ENCODE measurements around the gene HDAC3.

The HDAC3 gene

DNA sequence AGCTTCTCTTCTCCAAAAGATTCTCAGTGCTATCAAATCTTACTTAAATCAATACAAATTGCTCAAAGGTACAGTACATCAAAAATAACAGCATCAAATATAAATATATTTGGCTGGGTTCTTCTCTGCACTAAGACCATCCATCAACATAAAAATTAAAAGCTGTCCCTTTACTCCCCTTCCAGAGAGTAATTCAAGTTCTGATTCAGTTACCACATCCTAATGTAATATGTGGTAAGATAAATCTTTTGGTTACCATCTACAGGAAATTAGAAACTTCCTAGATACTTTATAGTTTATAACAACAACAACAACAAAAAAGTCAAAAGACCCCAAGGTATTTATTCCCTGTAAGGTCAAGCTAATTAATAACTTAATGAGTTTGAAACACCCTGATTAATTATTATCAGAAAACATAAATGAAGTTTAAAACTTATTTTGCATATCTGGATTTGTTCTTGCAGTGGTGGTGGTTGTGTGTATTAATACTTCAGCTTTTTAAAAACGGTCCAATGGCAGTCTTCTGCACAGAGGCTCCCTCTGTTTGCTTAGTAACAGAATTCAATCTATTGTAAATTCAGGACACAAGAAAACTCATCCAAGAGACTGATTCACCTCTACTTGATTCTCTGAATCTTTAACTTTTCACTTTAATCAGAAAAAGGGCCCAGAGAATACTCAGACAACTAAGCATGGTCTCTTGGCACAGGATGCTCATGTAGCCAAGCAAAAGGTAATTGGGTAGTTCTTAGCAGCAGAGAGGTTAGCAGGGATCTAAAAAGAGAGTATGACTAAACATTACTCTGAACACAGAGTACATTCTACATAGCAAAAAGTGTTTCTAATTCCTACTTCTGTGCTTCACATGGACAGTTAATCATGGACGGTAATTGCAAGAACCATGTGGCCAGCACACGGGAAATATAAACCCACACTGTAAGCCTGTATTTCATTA lies 38.0 kb downstream of the HDAC3 start:
- no peak for DNase-seq

DNA sequence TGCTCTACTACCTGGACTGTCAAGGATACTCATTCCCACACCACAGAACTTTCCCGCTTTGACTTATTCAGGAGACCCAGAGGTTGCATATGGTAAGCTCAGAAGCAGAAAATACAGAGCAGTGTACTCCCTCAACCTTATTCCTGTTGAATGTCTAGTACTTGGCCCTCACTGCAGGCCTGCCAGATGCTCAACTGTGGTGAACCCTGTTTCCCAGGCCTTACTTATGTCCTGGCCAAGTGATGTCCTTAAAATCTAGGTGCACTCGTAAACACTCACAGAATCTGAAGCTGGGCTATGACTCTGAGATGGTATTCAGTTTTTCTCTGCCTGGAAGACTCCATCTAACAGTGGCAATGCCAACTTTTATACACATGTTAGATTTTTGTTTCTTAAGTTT lies 38.8 kb downstream of the HDAC3 start:
- DNase-seq = no peak

DNA sequence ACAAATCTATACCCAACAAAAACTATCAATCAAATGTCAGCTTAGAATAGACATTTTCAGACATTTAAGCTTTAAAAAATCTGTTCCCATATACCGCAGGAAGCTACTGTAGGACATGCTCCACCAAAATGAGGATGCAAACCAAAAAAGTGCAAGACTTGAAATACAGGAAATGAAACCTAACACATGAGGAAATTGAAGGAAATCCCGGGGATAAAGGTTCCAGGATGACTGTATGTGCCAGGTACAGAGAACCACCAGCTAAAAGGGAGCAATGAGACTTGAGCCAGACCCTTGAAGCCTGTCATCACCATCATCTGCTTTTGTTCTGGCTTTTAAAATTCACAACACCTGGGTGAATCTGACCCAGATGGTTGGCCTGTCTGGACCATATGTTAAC lies 39.3 kb downstream of the HDAC3 start:
- DNase-seq = no peak

- no peak for DNase-seq
Observed at GRCh38 chr5:141596867-141597266, 39.8 kb downstream of the HDAC3 start.

GRCh38 chr5:141590127-141590526 lies 46.5 kb downstream of the HDAC3 start:
- no peak for DNase-seq

DNA sequence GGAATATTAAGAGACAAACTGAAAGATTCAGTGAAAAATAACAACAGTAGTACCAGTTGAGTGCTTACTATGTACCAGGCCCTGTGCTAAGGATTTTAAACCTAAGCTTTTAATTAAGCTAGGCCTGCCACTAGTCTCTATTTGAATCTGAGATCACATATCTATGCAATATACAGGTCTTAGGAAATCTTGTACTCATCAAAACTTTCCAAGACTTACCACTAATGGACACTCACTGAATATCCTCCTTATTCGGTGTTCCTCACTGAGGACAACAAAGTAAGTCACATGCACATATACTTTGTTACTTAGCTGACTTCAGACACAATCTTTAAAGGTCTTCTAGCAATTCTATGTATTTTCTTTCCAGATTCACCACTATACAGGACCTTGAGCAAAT lies 50.4 kb downstream of the HDAC3 start:
- DNase-seq = no peak

DNA sequence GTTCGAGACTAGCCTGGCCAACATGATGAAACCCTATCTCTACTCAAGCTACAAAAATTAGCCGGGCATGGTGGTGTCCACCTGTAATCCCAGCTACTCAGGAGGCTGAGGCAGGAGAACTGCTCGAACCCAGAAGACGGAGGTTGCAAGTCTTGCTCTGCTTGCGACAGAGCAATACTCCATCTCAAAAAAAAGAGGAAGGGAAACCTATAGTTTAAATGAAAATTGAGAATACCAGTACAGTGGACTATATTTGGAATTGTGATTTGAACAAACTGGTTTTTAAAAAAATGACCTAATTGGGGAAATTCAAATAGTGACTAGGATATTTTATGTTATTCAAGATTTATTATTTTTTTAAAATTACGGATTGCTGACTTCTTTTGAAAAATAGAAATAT lies 51.1 kb downstream of the HDAC3 start:
- no peak for DNase-seq

GRCh38 chr5:141574122-141574510 lies 62.5 kb downstream of the HDAC3 start:
- no peak for DNase-seq

DNA sequence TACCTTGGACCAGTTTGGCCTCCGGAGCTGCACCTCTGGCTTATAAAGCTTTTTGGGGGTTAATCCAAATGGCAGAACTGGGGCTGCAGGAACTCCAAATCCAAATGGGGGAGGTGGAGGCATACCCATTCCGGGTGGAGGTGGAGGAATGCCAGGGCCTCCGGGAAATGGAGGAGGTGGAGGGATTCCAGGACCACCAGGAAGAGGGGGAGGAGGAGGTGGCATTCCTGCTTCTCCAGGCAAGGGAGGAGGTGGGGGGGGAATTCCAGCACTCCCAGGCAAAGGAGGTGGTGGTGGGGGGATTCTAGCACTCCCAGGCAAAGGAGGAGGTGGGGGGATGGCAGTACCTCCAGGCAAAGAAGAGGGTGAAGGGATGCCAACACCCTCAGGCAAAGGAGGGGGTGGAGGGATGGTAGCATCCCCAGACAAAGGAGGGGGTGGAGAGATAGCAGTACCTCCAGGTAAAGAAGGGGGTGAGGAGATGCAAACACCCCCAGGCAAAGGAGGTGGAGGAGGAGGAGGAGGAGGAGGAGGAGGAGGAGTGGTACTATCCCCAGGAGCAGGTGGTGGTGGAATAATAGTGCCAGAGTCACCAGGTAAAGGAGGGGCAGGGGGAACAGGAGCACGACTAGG lies 63.0 kb downstream of the HDAC3 start:
- DNase-seq = no peak

Measured in activated gamma-delta T cell treated with Interleukin-2 at 50 U/mL for 16 hours (primary cell).